Dermis blood vessel endothelial cell (primary cell): ENCODE results near the gene CORO2B. TPM values are rescaled to one million over a fixed set of nuclear protein-coding genes. Genes with fewer than 3 reads are reported as not detected.
A peak's percentile ranks its signal among the peaks of the same experiment; 100 is the strongest.

Experiments
- DNase-seq: peaks from one replicate; pipeline ENCODE4 v3.0.0; 2010
- total RNA-seq: library from RNA; depleted of rRNA; stranded (reverse); fragments of >200 nt; gene quantifications from 2 replicates; pipeline ENCODE4 v1.2.3, GENCODE V29; 2014

The CORO2B gene
- total RNA-seq, 1 donor from 2014 or later: 1.0 TPM

DNA sequence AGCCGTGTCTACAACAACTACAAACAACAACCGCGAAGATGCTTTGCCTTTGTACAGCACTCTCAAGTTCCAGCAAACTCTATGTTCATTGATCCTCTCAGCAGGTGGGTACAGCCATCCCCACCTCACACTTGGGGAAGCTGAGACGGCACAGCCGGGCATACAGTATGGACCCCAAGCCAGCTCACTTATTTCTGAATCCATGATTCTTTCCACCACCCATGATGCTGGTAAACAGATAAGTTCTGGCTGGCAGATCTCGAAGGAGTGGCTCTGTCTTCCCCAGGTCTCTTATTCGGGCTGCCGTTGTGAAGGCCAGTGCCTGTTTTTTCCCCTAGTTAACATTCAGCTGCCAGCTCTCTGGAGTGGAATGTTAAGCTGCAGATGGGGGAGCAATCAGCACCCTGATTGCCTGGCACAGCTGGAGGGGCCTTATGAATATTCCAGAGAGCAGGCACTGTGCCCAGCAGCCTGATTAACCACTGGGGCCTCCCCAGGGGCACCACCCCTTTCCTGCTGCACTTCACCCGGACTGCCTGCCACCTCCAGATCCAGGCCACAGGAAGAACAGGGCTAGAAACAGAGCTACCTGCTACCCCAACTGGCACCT, 73.2 kb downstream of the CORO2B start:
- DNase-seq: no peak

DNA sequence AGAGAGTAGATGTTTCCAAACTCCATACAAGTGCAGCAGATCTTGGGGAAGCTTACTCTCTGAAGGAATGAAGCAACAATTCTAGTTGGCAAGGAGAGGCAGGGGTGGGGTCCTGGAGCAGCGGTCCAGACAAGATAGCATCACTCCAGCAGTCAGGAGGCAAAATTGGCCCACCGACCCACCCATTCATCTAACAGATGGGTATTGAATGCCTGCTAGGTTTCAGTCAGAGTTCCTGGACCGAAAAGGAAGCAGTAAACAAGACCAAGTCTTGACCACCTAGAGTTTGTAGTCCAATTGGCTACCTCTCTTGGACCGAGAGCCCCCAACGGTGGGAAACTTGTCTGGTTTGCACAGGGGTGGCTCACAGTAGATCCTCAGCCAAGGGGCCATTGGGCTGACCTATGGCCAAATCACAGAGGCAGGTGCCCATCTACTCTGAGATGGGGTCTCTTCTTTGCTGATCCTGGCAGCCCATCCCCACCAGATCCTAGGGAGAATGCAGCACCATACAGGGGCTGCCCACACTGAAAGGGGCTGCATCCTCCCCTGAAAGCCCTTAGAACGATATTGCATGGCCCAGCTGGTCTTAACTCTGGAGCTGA, 74.3 kb downstream of the CORO2B start:
- no peak for DNase-seq

DNA sequence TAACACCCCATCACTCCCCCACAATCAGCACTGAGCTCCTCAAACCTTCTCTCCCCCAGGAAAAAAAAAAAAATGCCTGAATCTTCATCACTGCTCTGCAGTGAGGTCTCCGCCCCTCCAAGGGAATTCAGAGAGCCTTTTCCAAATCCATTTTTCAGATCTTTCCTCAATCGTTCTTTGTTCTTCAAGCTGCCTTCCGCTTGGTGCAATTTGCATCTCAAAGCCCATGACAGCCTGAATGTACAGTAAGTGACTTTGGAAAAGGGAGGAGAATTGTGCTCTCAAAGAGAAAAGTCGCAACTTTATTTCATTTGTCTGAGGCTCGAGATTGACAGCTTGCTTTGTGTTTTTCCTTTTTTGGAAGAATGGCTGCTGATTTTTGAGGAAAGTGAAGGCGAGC, 75.0 kb downstream of the CORO2B start:
- no peak for DNase-seq

DNA sequence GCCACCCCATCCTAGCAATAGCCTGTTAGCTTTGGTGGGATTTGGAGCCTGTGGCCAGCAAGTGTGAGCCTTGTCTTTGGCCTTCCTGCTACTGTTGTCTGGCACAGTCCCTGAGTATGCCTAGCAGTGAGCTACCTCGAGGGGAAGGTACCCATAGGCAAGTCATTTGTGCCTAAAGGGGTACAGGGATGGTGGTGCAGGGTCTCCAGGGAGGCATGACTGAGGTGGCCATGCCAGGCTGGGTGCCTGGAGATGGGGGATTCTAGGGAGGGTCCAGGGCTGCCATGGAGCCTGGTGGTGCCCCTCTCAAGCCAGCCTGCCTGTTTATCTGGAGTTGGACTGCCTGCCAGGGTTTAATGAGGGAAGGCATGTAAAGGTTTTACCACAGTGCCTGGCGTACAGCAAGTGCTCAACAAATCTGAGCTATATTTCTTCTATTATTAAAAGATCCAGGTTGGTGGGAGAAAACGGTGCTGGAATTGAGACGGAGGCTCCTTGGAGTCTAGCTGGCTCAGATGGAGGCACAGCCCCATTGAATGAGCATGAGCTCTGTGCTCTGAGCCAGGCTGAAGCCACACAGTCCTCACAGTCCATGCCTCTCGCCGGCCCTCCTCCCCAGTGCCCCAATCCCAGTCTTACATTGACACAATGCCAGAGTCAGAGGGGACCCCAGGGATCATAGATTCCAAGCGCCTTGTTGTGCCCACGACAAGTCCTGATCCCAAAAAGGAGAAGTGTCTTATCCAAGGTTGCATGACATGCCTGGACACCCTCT, 76.2 kb downstream of the CORO2B start:
- DNase-seq: no peak

DNA sequence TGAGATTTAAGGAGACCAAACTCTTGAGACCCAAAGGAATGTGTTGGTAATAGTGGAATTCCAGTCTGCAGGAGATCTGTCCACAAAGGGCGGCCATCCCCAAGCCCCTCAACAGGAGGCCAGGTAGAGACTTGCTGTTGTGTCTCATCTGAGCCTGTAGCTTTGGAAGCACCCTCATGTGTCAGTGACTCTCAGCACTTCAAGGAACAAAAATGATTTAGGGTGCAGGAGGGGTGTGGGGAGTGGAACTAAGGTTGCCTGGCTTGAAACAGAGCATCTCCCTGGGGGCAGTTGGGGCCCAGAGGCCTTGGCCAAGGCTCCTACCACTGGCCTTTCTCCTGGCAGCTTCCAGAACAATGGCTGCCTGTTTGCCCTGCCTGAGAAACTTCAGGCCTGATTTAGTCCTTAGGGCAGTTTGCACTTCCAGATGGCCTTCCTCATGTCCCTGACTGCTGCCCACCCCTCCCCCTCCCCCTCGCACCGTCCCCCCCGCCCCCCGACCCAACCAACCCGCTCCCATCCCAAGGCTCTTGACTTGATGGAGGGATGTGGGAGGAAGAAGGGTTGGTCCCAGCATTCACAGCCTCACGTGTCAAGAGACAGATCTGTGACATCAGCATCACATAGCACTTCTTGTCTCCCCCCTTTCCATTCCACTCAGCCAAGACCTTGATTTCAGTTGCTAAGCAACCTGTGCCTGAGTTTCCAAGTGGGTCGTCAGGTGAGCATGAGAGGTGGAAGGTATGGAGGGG, 77.1 kb downstream of the CORO2B start:
- no peak for DNase-seq

DNA sequence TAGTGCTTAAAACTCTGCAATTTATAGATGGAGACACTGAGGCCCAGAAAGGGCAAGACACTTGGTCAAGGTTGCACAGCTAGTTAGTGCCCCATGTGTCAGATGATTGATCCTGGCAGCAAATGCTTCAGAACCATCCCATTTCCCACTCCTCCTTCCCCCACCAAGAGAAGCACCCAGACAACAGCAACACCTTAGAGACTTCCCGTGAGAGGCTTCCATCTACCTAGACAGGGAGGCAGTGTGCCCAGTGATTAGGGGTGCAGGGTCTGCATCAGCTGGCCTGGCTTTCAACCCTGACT, 77.6 kb downstream of the CORO2B start:
- DNase-seq: no peak

DNA sequence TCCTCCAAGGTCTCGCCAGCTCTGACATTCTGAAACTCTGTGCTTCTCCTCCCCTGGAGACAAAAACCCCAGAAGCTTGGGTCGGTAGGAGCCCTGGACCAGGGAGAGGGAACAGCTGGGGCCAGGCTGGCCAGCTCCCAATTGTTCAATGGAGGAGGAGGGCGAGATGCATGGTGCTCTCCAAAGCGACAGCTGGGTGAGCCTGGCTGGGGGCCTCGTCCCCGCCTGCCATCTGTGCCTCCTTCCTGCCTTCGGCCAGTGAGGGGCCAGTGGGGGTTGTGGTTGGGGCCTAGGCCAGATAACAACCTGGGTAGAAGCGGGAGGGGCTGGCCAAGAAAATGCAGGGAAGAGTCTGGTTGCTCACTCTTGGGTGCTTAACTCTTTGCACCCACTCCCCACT, 79.4 kb downstream of the CORO2B start:
- DNase-seq: no peak

DNA sequence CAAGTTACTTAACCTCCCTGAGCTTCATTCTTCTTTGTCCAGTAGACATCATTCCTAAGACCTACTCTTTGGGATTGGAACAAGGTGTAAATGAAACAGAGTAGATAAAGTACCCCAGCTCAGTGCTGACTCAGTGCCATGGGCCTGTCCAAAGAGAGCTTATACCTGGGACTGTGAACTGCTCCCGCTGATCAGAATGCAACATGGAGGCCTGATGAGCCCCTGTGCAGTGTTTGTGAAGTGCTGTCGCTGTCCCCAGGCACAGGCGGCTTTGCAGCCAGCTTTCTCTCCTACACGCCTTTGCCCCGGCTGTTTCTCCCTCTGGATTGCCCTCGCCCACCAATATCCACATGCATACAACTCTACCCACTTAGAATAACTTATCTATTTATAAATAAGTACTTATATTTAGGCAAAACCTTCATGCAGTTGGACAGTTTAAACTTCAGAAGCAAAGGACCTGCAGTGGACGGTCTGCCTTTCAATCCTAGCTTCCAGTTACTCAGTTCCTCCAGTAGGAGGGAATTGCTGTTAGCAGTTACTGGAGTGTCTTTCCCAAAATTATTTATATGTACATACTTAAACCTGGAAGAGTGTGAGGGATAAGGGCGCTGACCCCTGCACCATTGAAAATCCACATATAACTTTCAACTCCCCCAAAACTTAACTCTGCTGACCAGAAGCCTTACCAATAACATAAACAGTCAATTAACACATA, 80.0 kb downstream of the CORO2B start:
- DNase-seq: no peak

DNA sequence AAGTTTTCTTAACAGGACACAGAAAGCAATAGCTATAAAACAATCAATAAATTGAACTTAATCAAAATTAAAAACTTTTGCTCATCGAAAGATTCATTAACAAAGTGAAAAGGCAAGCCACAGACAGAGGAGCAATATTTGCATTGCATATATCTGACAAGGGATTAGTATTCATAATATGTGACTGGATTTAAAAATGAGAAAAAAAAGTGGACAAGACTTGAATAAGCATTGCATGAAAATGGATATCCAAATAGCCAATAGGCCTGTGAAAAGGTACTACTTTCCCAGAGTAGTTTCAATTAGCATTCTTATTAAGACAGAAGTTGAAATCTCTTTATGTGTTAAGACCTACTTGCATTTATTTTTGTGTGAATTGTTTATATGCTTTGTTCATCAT, 84.7 kb downstream of the CORO2B start:
- no peak for DNase-seq

DNA sequence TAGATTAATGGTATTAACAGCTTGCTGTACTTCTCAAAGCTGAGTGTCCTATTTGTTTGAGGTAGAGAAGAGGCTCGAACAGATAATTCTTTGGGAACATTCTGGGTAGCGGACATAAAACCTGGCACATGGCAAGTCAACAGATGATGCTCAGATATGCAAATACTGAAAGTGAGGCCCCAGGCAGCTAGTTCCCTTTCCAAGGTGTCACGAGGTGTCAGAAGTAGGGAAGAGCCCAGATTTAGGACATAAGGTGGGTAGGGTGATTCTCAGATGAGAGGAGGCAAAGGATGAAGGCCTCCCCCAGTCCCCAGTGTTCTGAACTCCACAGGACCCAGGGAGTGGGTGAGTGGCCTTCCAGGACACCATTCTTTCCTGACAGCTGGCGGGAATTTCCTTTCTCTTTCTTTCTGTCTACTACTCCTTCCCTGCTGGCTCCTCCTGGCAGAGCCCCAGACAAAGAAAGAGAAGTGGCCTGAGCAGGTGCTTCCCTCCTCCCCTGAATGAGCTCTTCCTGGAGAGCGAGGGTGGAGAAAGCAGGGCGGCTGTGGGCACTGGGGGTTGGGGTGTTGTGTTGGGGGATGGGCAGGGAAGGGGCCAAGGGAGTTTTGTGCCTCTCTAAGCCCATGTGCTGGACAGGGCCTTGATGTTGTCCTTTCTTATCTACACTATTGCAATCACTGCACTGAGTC, 87.5 kb downstream of the CORO2B start:
- peak; percentile 72 for DNase-seq

DNA sequence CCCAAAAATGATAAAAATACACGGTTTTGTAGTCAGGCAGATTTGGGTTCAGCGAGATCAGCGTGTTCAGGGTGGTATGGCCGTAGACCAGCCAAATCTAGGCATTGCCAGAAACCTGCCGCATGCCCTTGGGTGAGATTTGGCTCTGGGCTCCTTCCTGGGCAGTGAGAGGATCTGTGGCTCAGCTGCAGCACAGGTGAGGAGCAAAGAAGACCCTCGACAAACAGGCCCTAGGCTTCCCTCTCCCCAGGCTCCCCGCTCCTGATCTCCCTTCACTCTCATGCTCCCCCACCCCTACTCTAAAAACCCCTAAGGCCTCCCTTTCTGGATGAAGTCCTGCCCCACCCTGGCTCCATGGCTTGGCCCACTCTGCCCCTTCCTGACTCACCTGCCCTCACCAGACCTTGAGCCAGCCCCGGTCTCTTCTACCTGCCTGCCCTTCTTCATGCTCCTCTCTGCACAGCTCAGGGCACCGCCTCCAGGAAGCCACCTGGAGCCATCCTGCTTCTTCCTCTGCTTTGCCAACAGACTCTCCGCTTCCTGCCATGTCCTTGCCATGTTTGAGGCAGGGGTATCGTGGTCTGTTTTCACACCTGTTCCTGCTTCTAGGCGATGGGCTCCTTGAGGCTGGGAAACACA, 88.1 kb downstream of the CORO2B start:
- DNase-seq: no peak

DNA sequence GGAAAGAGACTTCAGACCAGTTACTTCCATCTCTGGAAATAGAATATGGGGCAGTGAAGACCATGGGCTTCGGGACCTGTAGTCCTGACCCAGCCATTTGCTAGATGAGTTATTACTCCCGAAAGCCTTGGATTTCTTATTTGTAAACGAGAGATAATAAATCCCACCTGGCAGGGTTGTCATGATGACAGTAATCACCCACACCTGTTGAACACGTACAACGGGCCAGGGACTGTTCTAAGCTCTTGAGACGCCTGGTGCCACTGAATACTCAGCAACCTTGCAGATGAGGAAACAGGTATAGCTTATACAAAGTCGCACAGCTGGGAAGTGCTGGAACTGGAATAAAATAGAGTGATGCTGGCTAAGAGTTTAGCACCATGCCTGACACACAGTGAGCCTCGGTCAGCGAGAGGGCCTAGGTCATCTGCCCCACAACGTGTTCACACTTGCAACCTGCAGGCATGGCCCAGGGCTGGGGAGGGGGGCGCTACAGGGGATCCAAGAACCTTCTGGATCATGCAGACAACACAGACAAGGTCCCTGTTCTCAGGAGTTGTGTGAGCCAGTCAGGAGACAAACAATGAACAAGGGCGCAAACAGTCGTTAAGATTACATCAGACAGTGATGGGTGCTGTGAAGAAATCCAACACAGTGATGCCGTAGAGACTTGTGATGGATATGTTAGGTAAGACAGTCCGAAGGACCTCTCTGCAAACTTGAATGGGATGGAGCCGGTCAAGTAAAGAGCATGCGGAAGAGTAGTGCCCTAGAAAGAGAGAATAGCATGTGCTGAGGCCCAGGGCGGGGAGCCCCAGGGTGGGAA, 89.2 kb downstream of the CORO2B start:
- DNase-seq: no peak

DNA sequence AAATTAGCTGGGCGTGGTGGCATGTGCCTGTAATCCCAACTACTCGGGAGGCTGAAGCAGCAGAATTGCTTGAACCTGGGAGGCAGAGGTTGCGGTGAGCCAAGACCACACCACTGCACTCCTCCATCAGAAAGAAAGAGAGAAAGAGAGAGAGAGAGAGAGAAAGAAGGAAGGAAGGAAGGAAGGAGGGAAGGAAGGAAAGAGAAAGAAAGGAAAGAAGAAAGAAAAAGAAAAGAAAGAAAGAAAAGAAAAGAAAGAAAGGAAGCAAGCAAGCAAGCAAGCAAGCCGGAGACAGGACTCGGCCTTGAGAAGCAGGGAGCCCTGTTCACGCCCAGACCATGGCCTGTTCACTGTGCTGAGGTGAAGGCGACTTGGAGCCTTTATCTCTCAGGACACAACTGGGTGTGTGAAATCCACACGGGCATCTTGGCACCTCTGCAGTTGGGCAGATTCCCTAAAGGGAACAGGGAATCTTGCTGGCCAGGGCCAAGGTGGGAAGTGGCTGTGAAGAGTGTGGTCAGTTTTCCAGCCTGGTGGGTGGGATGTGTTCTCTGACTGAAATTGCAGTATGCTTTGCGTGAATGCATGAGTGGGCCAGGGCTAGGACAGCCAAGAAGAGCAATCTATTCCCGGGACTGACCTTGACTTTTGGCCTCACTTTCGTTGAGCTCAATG, 90.3 kb downstream of the CORO2B start:
- DNase-seq: no peak

DNA sequence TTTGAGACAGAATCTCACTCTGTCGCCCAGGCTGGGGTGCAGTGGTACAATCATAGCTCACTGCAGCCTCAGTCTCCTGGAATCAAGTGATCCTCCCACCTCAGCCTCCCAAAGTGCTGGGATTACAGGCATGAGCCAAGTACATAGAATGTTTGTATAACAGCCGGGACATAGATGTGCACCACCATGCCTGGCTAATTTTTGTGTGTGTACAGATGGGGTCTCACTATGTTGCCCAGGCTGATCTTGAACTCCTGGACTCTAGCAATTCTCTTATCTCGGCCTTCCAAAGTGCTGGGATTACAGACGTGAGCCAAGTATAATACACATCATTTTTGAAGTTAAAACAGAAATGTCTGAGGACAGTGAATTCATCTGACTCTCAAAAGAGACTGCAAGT, 93.5 kb downstream of the CORO2B start:
- DNase-seq: no peak

DNA sequence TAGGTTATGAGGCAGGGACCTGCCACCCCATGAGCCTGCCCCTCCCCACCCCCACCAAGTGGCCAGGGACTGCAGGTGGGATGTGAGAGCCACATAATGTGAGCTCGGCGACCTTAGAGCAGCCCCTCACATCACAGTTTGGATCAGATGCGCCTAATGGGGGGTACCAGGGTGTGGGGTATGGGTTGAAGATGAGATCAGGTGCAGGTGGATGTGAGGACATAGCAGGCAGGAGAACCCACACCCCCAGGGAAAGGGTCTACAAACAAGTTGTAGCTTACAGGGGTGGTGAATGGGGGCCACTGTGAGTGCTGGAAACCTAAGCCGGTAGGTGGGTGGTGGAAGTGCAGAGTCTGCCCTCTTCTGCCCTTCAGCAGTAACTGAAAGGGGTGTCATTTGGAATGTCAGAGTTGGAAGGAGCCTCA, 94.0 kb downstream of the CORO2B start:
- peak; percentile 44 for DNase-seq

DNA sequence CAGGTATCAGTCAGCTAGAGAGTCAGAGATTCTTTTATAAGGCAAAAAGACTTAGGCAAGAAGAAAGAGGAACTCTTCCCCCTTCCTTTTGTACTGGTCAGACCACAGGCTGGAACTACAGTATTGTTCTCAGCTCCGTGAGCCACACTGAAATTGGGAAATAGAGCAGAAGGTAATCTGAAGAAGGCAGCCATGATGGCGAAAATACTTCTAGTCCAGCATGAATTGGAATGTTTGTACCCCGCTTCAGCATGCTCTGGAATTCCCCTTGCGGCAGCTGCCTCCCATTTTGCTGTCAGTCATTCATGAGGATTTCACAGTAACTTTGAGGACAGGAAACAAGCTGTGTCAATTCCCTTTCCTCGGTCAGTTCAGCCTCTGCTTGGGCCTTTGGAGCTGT, 96.2 kb downstream of the CORO2B start:
- peak; percentile 56 for DNase-seq

DNA sequence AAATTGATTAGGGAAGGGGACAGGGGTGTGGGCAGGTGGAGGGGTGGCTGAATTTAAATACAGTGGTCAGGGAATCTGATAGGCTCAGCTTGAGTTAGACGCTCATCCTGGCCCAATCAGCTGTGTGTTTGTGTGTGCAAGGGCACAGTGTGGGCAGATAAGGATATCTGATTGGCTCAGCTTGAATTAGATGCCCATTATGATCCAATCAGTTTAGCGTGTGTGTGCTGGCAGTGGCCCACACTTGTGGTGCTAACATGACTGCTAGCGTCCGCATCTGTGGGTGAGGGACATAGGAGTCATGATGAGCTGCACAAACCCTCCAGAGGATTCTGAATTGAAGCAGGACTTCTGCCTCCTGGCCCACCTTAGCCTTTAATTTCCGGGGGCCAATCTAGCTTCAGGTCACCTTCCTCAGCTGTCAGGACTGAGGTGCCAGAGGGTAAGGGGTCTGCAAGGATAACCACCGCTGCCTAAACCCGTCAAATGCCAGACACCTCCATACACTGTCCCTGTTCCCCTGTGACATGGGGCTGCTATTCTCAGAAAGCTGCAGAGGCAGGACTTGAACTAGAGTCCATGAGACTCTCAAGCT, 97.3 kb downstream of the CORO2B start:
- DNase-seq: no peak

DNA sequence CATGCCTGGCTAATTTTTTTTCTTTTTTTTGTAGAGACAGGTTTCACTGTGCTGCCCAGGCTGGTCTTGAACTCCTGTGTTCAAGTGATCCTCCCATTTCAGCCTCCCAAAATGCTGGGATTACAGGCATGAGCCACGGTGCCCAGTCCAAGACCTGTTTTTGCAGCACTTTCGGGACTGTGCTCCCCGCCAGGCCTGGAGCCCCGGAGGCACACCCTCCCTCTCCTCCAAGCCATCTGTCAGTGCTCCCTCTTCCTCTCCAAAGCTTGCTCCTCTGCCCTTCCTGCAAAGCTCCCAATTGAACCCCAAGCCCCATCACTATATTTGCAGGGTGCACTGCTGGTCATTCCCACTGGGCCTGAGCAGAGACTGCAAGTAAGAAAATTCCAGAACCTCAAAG, 98.1 kb downstream of the CORO2B start:
- no peak for DNase-seq

DNA sequence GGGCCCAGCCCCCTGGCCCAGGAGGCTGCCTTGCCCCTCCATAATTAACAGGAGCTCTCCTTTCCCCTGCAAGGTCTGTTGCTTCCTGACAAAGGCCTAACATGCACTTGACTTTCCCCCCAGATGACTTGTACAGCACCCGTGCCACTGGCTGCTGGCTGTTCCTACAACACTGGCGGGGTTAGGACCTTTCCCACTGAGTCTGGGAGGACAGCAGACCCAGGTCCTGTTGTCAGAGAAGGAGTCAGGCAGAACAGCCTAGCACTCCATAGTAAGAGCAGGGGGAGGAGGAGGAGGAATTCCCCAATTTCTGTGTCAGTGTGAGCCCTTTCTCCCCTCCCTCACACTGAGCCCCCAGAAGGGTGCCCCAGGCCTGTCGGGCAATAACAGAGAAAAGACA, 99.2 kb downstream of the CORO2B start:
- DNase-seq: no peak

DNA sequence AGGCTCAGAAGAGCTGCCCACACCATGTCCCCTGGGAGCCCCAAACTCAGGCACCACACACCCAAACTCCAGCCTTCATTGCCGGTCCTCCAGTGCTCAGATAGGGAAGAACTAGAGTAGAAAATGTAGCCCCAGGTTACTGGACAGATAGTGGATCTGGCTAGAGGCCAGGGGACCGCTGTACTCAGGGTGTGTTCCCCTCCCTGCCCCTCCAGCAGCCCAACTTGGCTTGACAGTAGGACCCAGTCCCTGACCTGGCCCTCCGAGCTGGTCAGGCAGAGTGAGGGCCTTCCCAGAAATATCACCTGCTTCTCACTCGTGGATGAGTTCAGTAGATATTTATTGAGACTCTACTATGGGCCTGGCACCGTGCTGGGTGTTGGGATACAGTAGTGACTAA, 100.0 kb downstream of the CORO2B start:
- no peak for DNase-seq
